Right renal pelvis (tissue), 4 donors: ENCODE results near the gene LACTB. TPM values are rescaled to one million over a fixed set of nuclear protein-coding genes. Genes with fewer than 3 reads are reported as not detected.

Experiments
- DNase-seq, 4 donors: peaks; one replicate each; pipeline ENCODE4 v3.0.0-alpha.2; 2013; ENCODE audit warnings: low read depth in 4 of 4, low spot score in 3 of 4, missing footprints in 1 of 4
- polyA plus RNA-seq, 4 donors: library from polyadenylated mRNA; unstranded; fragments of 120-200 nt; gene quantifications; one replicate each; pipeline ENCODE4 v1.2.1, GENCODE V29; 2013; ENCODE audit not compliant: insufficient read length in 4 of 4

The LACTB gene
- polyA plus RNA-seq, 4 donors, result 18.4 to 24.2 (median 23.3) TPM

DNA sequence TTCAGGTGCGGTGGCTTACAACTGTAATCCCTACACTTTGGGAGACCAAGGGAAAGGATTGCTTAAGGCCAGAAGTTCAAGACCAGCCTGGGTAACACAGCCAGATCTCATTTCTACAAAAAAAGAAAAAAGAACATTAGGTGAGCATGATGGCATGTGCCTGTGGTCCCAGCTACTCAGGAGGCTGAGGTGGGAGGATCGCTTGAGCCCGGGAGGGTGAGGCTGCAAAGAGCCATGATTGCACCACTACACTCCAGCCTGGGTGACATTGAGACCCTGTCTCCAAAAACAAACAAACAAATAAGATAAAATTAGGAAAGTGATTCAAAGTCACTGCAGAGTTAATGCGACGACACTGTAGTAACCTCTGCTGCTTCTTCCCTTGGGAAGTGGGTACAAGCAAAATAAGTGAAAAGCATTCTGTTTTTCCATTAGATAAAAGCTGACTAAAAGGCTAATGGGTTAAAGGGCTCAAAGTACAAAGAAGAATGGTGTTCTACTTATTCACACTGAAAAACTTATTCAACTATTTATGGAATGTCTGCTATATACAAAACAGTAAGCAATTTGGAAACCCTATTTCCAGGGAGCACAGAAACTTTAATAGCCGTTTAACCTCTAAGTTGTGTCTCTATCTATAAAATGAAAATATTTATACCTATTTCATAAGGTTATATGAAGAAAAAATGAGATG is 43.7 kb downstream of the LACTB start:
- no peak for DNase-seq

DNA sequence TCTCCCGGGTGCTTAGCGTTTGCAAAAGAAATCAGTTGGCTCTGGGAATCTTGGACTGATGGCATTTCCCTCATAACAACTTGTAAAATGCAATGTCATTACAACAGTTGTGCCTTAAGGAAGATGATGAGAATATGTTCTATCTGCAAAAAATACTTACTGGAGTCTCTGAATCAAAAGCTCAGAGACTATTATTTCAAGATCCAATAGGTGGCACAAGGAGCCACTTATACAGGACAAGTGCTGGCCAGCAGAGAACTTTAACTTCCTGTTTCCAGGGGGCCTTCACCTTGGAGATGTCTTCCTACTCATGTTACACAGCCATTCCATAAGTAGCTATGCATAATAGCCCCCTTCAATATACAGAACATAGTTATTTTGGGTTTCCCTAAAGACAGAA is 44.6 kb downstream of the LACTB start:
- no peak for DNase-seq

DNA sequence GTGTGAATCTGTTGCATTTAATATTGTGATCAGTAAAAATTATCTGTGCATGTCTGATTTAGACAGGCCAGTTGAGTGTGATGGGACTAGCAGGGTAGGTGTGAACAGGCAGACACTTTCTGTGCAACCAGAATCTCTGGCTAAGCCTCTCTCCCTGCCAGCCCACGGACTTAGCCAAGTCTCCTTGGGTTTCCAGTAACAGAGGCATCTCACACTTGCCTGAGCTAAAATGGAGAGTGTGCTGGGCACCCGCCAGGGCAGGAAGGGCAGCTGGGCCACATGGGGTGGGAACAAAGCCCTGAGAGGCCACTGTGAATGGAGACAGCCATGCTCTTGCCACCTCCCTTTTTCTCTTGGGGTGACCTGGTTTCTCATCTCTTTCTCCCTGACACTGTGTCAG is 48.1 kb downstream of the LACTB start:
- DNase-seq, result no peak

DNA sequence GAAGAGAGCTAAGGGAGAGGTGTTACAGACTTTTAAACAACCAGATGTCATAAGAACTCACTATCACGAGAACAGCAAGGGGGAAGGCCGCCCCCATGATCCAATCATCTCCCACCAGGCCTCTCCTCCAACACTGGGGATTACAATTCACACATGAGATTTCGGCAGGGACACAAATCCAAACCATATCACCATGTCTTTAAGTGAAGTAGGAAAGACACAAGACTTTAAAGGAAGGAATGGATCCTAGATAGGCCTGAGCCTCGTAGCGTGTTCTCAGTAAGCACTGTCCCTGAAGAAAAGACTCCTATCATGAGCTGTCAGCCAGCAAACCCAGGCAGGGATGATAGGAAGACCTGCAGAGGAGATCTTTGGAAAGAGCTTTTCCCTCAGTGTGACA is 50.7 kb downstream of the LACTB start:
- no peak for DNase-seq

DNA sequence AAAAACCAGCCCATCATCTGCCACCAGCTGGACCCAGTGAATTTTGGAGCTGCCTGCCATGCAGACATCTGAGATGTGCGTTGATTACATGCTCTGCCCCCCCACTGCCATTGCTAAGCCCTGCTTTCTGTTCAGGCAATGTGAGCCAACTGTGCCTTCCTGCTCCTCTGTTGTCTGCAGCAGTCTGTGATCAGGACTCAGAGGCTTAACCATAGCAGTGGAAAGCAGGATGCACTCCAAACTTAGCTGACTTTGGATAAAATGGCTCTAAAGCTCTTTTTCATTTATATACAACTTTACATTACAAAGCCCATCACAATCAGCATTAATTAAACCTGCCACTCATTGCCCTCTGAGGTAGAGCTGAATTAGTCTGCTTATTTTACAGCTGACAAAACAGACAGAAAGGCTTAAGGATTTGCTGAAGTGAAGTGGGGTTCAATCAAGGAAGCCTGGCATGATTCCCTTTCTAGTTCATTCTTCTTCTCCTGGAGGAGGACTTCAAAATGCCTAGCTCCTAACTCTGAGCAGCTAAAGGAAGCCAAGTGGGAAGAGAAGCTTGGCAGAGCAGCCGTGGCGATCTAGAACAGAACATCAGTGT is 51.3 kb downstream of the LACTB start:
- DNase-seq, result no peak

DNA sequence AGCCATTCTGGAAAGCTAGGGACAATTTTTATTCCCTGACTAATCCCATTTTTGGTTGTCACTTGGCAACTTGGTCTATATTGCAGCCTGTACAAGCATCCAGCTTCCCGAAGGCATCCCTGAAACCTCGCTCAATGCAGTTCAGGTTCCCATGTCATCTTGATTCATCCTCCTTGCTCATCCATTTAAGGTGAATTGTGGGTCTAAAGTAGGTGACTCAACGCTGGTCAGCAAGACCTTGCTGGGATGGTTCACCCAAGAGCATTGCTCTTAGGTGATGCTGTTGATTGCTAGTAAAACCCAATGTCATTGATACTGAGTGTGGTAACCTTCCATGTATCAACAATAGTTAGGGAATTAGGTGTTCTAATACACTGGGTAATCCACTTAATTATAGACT is 54.6 kb downstream of the LACTB start:
- no peak for DNase-seq

DNA sequence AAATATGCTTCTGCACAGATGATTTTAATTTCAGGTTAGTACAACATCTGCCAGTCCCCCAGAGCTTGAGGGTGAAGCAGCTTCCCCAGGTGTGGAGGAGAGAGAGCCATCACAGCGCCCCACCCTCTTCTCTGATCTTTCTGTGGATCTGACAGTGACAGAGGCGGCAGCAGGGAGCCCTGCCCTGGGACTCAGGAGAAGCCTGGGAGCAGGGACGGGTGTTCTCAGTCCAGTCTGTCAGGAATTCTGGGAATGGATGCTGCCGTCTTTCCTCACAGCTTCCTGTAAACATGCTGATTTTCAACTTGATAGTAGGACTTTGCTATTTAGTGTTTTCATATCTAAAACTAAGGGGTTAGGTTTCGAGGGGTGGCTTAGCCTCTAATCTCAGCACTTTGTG is 56.4 kb downstream of the LACTB start:
- no peak for DNase-seq

DNA sequence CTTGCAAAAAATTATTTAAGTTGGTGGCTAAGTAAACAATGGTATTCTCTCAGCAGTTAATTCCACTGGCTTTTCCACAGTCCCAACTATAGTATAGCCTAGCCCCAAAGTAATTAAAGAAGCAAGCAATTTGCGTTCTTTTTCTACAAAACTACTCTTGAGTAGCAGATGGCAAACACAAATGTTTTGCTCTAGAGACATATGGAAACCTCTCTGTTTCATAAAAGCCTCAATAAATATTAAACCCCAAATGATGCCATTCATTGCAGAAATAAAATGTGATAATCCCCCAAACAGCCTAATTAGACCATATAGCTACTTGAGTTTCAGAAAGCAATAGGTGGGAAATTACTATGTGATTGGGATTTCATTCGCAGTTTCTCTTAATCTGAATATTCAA is 59.1 kb downstream of the LACTB start:
- DNase-seq, result no peak

DNA sequence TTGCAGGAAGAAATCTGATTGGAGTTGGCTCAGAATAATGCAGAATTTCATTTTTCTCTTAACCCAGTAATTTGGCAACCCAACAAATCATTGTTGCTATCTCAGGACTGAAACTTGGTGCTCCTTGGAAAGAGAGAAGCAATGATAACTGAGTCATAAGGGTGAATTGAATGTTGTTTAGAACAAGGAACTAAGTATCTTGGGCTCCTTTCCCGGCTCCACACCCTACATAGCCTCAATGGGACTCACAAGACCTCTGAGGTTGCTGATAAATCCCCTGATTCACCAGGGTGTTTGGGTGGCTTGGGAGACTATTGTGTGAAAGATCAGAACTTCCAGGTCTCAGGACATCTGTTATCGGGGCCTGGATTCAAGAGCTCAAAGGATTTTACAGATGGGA is 60.0 kb downstream of the LACTB start:
- DNase-seq, result no peak

DNA sequence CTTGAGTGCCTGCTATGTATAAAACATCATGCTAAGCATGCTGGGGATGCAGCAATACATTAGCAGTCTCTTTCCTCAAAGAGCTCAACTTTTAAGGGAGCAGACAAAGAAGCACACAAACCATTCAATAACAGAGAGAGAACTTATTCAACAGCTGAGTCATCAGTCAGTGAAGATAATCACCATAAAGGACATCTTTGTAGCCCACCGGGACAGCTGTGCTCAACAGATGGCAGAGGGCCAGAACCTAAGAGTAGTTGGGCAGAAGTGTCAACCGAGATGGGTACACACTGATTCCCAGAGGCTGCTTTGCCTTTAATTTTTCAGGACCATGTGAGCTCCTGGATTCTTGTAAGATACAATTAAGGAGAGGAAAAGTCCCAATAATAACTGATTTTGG is 63.5 kb downstream of the LACTB start:
- no peak for DNase-seq

DNA sequence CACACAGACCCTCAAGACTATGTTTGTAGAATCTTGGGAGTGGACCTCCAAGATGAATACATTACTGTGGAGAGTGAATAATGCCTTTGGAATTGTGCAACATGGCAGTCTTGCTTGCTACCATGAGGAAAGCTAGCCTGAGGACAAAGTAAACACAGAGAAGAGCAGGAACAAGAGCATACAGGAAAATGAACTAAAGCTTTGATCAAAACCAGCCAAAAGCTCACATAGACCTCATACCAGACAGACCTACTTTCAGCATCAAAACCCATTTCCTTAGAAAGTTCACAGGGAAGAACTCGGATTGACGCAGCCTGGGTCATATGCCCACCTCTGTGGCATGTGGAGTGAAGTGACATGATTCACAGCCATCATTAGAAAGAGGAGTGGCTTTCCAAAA is 64.4 kb downstream of the LACTB start:
- no peak for DNase-seq

DNA sequence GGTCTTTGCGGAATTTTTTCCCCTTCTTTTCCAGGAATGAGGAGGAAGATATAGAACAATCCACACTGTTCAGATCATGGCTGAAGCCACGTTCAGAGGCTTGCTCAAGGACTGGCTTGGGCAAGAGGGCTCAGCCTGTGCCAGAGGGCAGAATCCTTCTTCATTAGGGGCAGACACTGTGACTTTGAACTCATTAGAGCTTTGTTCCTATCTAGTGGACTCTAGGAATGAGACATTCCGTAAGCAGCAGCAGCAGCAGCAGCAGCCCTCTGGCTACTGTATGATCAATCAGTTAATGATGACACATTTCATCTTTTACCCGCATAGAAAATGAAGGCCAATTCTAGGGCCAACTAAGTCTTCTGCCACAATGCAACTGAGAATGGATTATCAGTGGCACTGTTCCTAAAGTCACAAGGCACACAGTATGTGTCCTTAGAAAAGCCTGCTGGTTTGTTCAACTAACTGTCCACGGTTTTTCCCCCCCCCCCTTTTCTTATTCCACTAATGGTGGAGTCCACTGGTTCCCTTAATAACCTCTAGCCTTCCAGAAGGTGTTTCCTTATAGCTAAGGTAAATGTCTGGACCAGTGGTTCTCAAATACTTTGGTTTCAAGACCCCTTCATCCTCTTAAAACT is 66.0 kb downstream of the LACTB start:
- DNase-seq, result no peak

DNA sequence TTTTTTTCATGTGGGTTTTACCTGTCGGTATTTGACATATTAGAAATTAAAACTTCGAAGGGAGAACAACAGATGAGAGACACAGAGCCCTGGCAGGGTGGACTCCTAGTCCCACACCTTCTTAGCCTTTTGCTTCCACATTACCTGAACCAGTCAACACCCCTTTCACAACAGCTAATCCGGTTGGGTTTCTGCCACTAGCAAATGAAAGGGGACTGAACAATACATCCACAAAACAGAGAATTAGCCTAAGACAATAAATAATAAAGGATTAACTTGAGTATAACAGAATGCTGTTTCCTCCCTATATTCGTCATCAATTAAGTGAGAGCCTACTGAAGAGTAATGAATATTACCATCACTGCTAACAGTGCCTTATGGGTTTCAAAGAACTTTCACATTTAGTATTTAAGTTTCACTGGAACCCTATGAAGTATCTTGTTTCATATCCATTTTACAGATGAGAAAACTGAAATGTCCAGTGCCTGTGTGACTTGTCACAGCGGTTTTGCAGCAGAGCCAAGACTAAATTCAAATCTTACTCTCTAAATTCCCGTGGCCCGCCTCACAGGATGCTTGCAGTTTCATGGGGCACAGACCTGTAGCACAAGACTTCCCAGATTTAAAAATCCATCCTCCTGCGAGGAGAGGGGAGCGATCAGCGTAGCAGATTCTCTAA is 66.7 kb downstream of the LACTB start:
- DNase-seq, result no peak

DNA sequence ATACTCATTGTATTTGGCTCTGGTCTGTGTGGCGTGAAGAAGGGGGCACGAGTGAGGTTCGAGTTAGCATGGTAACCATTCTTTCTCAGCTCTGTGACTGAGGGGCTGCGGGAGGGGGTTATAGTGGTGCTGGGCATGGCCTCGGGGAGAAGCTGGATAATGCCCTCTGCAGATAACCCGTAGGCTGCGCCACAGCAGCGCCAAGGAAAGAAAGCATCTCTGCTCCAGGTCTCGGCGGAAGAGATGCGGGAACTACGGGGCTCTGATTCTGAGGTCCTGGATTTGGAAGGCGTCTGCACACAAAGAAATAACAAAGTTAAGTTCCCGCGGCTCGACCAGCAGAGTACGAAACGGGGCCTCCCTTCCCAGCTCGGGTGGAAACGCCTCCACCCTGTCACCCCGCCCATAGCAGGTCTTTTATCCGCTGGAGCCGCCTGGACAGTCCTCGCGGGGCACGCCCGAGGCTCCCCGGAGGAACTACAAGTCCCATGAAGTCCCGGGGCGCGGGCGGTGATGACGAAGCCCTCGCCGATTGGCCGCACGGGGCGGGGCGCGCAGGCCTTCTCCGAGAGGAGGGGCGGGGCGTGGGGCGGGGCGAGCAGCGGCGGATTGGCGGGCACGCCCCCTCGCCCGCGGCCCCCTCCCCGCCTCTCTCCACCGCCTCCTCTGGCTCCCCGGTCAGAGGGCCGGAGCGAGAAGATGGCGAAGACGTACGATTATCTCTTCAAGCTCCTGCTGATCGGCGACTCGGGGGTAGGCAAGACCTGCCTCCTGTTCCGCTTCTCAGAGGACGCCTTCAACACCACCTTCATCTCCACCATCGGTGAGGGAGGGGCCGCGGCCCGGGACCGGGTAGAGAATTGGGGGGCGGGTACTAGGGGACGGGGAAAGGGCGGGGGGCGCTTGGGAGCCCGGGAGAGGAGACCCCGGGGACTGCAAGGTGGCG is 67.5 kb downstream of the LACTB start, which contains the start of gene RAB8B:
TSS of gene RAB8B (plus strand) at position 681 of the 946 bp plus-strand sequence. CDS start at position 700, 19 bp downstream.
- DNase-seq, result peak; percentile 88 to 94 (median 91)

DNA sequence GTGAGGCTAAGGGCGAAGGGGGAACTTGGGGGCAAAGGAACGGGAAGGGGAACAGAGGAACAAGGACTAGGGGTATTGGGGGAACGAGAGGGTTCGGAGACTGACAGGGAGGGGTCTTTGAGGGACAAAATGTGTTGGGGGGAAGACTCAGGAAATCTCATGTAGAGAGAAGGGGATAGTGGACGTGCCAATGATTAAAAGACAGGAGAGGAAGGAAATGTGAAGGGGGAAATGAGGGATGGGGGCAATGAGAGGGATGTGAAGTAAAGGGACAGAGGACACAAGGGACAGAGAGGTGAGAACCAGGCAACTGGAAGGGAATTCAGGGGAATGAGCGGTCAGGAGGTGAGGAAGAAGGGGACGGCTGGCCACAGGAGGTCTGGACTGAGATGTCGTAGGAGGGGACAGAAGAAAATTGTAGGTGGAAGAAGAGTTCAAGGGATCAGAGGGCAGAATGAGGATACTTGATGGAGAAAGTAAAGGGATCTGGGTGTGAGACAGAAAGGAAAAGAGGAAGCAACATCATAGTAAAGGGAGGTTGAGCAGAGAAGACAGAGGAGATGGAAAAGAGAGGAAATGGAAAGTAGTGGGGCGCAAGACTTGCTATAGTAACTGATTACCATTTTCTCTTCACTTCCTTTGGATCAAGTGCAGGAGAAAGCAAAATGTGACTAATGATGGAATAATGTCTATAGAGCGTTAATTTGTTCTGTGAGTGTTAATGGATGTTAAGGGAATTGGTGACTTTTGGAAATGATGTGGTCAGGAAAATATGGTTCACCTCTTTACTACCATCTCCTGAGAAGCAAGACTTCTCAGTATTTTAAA is 68.5 kb downstream of the LACTB start:
- peak in 1 of 4 donors; percentile 32 for DNase-seq

DNA sequence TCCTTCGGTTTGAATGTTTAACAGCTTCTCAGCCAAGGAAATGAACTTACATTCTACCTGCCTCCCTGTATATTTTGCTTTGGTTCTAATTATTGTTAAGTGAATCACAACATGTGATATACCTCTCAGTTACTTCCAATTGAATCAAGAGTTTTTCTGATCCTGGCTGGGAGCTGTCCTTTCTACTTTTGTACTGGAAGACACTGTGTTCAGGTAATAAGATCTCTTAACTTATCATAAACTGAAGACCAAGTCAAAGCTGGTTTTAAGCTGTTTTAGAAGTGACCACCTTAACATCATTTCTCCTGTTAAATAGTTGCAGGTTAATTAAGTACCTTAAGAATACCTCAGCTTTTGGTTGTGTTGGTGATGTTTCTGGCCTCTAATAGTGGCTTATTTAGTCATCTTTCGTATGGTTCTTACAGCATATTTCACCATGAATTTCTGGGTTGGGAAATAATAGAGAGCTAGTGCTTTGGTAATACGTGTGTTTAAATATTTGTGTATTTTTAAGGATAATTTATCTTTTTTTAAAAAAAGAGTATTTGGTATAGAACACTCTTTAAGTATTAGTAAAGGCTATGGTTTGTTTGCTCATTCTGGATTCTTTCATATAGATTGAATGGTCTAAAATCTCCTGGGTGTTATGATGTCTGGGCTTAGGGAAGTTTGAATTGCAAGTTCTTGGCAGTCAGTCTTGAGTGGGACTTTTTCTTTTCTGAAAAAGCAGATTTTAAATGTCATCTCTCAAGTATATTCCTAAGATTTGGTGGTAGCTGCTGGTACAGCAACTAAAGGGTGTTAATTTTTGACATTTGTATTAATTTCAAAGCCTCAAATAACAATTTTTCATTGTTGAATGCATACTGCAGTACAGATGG is 69.3 kb downstream of the LACTB start:
- DNase-seq, result no peak
